ENCODE data around the gene WNT1.

GRCh38 chr12:48998497-48999353 is 20.6 kb downstream of the WNT1 start:
- TF ChIP-seq TAF1 (IDR thresholded peaks at IDR 0.05; ENCODE audit: borderline replicate concordance, insufficient read depth, low read length) (no peak), POLR2AphosphoS5 (IDR thresholded peaks at IDR 0.05; ENCODE audit: low read depth, low read length) (no peak), REST (IDR thresholded peaks at IDR 0.05; ENCODE audit: insufficient read depth in 1 of 2, low read depth in 2 of 2, low read length in 2 of 2) (no peak)
